Left colon (tissue), 2 donors: ENCODE results near the gene NSFL1C. TPM values are rescaled to one million over a fixed set of nuclear protein-coding genes. Genes with fewer than 3 reads are reported as not detected.
"Not testable (repeated sequence)": the region's sequence is repeated elsewhere in the genome, so short reads cannot be mapped to it uniquely, and the experiment has no call there.

Source experiments
- ATAC-seq: fragments of 200-7000 bp; cut with Tn5 transposase; one replicate; pipeline ENCODE4 v1.9.1; 2020; ENCODE audit warnings: mild to moderate bottlenecking, moderate library complexity
- DNase-seq, 2 donors: peaks; one replicate each; pipeline ENCODE4 v3.0.0-alpha.2; 2020
- intact Hi-C, 2 donors: fragments of 100-400 bp; cut with DNase I in 1 of 2; cut with micrococcal nuclease in 1 of 2; formaldehyde crosslinking; loops; one replicate each; pipeline versions ENCODE4 v1.11.2 to v1.14.0; 2022; cut with DNase I, micrococcal nuclease
- total RNA-seq, 2 donors: library from RNA; stranded (reverse); fragmentation: NEBNext Ultra II Directional; extraction: Animal tissue kit (Norgen Biotek cat#: 25700); gene quantifications; one replicate each; pipeline ENCODE4 v1.2.1, GENCODE V29; 2021
- donor health status: DM: no; HTN: no; CAD: no.
- donor health status: DM: yes; HTN: yes; CAD: no.

NSFL1C gene
- total RNA-seq, 2 donors from 2014 or later: 61.6 to 81.5 TPM

GRCh38 chr20:1403624-1404023 lies 63.0 kb downstream of the NSFL1C start:
- DNase-seq: no peak
- intact Hi-C loops: no loop called here
- ATAC-seq: no peak

GRCh38 chr20:1402149-1402548 lies 64.5 kb downstream of the NSFL1C start:
- ATAC-seq: no peak
- DNase-seq: no peak
- intact Hi-C loops: no loop called here

GRCh38 chr20:1401451-1401907 lies 65.2 kb downstream of the NSFL1C start:
- DNase-seq: no peak

DNA sequence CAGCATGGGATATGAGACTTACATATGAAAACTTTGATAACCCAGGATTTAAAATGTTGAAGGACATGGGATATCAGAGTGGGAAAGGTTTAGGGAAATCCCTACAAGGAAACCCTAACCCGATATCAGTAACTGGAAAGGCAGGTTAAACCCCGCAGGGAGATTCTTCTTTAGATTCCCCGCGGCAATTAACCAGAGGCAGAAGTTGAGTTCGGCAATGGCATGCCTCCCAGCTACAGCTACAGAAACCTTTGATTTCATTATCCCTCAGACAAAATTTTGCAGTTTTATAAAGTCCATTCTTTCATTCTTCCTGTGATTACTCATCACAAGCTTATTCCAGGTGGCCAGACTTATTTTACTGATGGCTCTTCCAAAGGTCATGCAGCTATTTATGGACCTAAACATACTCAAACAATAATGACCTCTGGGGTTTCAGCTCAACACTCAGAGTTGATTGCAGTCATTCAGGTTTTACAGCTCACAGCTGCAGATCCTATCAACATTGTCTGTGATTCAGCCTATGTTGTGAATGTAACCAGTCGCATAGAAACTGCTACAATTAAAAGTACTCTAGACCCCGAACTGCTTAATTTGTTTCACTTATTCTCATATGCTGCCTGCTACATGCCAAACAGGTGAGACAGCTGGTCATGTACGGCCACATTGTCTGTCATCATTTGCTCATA lies 66.8 kb downstream of the NSFL1C start:
- ATAC-seq (peak; percentile 64), DNase-seq (peak in 1 of 2 donors; percentile 46)
- intact Hi-C loops: not testable (repeated sequence)

More at GRCh38 chr20:1401451-1401907, 65.2 kb downstream of the NSFL1C start:
- peak; percentile 3 for ATAC-seq
- intact Hi-C loops: no loop called here

- ATAC-seq: peak; percentile 53
- DNase-seq, intact Hi-C loops: not testable (repeated sequence)
Measured at GRCh38 chr20:1398185-1398584, 68.5 kb downstream of the NSFL1C start.

GRCh38 chr20:1397710-1398109 lies 68.9 kb downstream of the NSFL1C start:
- intact Hi-C loops: no loop called here
- ATAC-seq (no peak), DNase-seq (no peak)

DNA sequence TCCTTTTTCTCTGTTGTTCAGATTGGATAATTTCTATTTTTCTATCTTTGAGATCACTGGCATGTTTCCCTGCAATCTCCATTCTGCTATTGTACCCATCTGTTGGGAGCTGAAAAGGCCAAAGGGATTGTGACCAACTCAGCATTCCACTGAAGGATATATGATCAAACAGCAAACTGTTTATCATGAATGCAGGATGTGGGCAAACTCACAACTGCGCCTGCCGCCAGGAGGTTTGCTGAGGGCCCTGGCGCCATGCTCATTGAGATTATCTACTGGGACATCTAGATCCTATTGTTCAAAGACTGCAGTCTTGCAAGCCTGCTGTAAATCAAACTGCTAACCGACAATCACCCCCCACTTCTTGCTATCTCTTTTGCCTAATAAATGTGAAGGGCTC lies 69.9 kb downstream of the NSFL1C start:
- DNase-seq: no peak
- intact Hi-C loops: no loop called here

GRCh38 chr20:1396264-1396663 lies 70.4 kb downstream of the NSFL1C start:
- intact Hi-C loops: no loop called here
- DNase-seq (no peak), ATAC-seq (no peak)

More for the DNA sequence above, 69.9 kb downstream of the NSFL1C start:
- no peak for ATAC-seq

GRCh38 chr20:1394686-1395085 lies 72.0 kb downstream of the NSFL1C start:
- intact Hi-C loops: loop anchor here in 1 of 2 donors (5.0 kb wide), 1 partner anchor 67 kb away; the partner anchor contains the start of gene SDCBP2

GRCh38 chr20:1393507-1393882 lies 73.2 kb downstream of the NSFL1C start:
- no peak for DNase-seq
- ATAC-seq: no peak
- intact Hi-C loops: loop anchor here in 1 of 2 donors (5.0 kb wide), 1 partner anchor 66 kb away; the partner anchor contains the start of gene SDCBP2

More at GRCh38 chr20:1394686-1395085, 72.0 kb downstream of the NSFL1C start:
- DNase-seq (no peak), ATAC-seq (no peak)

- intact Hi-C loops: loop anchor here in 1 of 2 donors (5.0 kb wide), 1 partner anchor 66 kb away; the partner anchor contains the start of gene SDCBP2
- ATAC-seq (peak; percentile 95), DNase-seq (peak; percentile 91 to 93)
Measured at GRCh38 chr20:1392693-1393506, 73.7 kb downstream of the NSFL1C start, which contains the start of gene FKBP1A. Gene FKBP1A, minus strand, starts transcription at chr20:1393054. Its CDS starts 56 bp downstream, at chr20:1392998.

GRCh38 chr20:1392443-1392692 lies 74.3 kb downstream of the NSFL1C start:
- intact Hi-C loops: loop anchor here in 1 of 2 donors (5.0 kb wide), 1 partner anchor 65 kb away; the partner anchor contains the start of gene SDCBP2
- peak; percentile 50 for ATAC-seq
- no peak for DNase-seq

Other genes with a start within 250 kb of the NSFL1C start
- not detected for gene RAD21L1, start 240.8 kb downstream of the NSFL1C start, total RNA-seq
- 1 to 10 TPM; 1.4 to 2.4 TPM for gene SNPH, start 200.6 kb downstream of the NSFL1C start, total RNA-seq
- 100 to 1,000 TPM; 262 to 489 TPM for gene SDCBP2, start 137.7 kb downstream of the NSFL1C start, total RNA-seq
- 100 to 1,000 TPM; 259 to 309 TPM for gene FKBP1A, start 73.8 kb downstream of the NSFL1C start, total RNA-seq
- gene SIRPB2, start 24.6 kb upstream of the NSFL1C start, total RNA-seq: 1 to 10 TPM; 1.1 to 2.4 TPM
- not detected for gene SIRPD, start 90.9 kb upstream of the NSFL1C start, total RNA-seq
- gene SIRPB1, start 153.2 kb upstream of the NSFL1C start, total RNA-seq: 1 to 10 TPM in 1 of 2 donors, under 1 TPM in 1; 0.37 to 1.8 TPM
- gene SIRPG, start 190.9 kb upstream of the NSFL1C start, total RNA-seq: 1 to 10 TPM in 1 of 2 donors, under 1 TPM in 1; 0.52 to 1.1 TPM